CD4-positive, alpha-beta memory T cell (primary cell): ENCODE results near the gene CTSZ. TPM values are rescaled to one million over a fixed set of nuclear protein-coding genes. Genes with fewer than 3 reads are reported as not detected.
A peak's percentile ranks its signal among the peaks of the same experiment; 100 is the strongest.

Experiments
- CTCF ChIA-PET: fragments of 350-600 bp; sonication (Branson Sonifier 250); formaldehyde crosslinking; loops from one replicate; lab custom pipeline; 2021; ENCODE audit warnings: inconsistent platforms; ENCODE audit not compliant: partially characterized antibody; lab: Charles Lee
- POLR2A ChIA-PET: fragments of 350-600 bp; sonication (Branson Sonifier 250); formaldehyde crosslinking; loops from one replicate; lab custom pipeline; 2021; ENCODE audit not compliant: partially characterized antibody; lab: Charles Lee
- DNase-seq, 5 donors: peaks; one replicate each; pipeline versions ENCODE4 v3.0.0 to v3.0.0-alpha.2; 2020 to 2022; ENCODE audit warnings: mixed read lengths in 1 of 5
- H3K27ac ChIP-seq: one replicate; pipeline ENCODE4 v1.7.0; 2013; ENCODE audit warnings: low read depth, low read length
- H3K27me3 ChIP-seq: 2 replicates; pipeline ENCODE4 v1.7.0; 2013; ENCODE audit warnings: mild to moderate bottlenecking, low read length, moderate library complexity; ENCODE audit not compliant: insufficient read depth
- H3K36me3 ChIP-seq: 2 replicates; pipeline ENCODE4 v1.7.0; 2013; ENCODE audit warnings: mild to moderate bottlenecking, low read length, moderate library complexity; ENCODE audit not compliant: insufficient read depth
- H3K4me1 ChIP-seq: 2 replicates; pipeline ENCODE4 v1.7.0; 2013; ENCODE audit warnings: mild to moderate bottlenecking, low read length, moderate library complexity; ENCODE audit not compliant: insufficient read depth
- H3K4me3 ChIP-seq, 2 donors: one replicate each; pipeline ENCODE4 v1.7.0; 2013; ENCODE audit warnings: low read length in 2 of 2, mild to moderate bottlenecking in 1 of 2
- H3K9me3 ChIP-seq, 2 donors: one replicate each; pipeline ENCODE4 v1.7.0; 2013; ENCODE audit warnings: low read length in 2 of 2, control low read depth in 1 of 2; ENCODE audit not compliant: control insufficient read depth in 1 of 2
- H3K27ac Mint-ChIP-seq, 7 donors: one replicate each; pipeline ENCODE4 v1.8.0; 2020 to 2021; ENCODE audit warnings: mixed read lengths in 7 of 7, mild to moderate bottlenecking in 6 of 7, inconsistent platforms in 3 of 7, moderate library complexity in 3 of 7
- H3K27me3 Mint-ChIP-seq, 2 donors: one replicate each; pipeline ENCODE4 v1.8.0; 2020 to 2021; ENCODE audit warnings: mixed read lengths in 2 of 2
- H3K36me3 Mint-ChIP-seq, 2 donors: one replicate each; pipeline ENCODE4 v1.8.0; 2020 to 2021; ENCODE audit warnings: mixed read lengths in 2 of 2, inconsistent platforms in 1 of 2, mild to moderate bottlenecking in 1 of 2
- H3K4me1 Mint-ChIP-seq, 4 donors: one replicate each; pipeline ENCODE4 v1.8.0; 2020 to 2021; ENCODE audit warnings: mixed read lengths in 4 of 4, mild to moderate bottlenecking in 1 of 4
- H3K4me3 Mint-ChIP-seq, 8 donors: one replicate each; pipeline ENCODE4 v1.8.0; 2020 to 2021; ENCODE audit warnings: mixed read lengths in 8 of 8, mild to moderate bottlenecking in 7 of 8, moderate library complexity in 6 of 8, inconsistent platforms in 3 of 8
- H3K9me3 Mint-ChIP-seq, 8 donors: one replicate each; pipeline ENCODE4 v1.8.0; 2020 to 2021; ENCODE audit warnings: mixed read lengths in 8 of 8, mild to moderate bottlenecking in 5 of 8, inconsistent platforms in 3 of 8, moderate library complexity in 1 of 8
- intact Hi-C: fragments of 100-400 bp; cut with micrococcal nuclease; formaldehyde crosslinking; loops from one replicate; pipeline ENCODE4 v1.15.1; 2023
- polyA plus RNA-seq, 2 donors: library from polyadenylated mRNA; unstranded; fragments of 300-500 nt; fragmentation: Illumina TruSeq; gene quantifications; one replicate each; pipeline ENCODE4 v1.2.3, GENCODE V29; 2021
- total RNA-seq, 2 experiments: library from RNA; stranded (reverse); gene quantifications; one replicate each; pipeline ENCODE4 v1.2.3, GENCODE V29; 2021

The CTSZ gene
- total and polyA plus RNA-seq, 4 experiments from 2014 or later: 0.76 to 37.3 (median 19.1) TPM

DNA sequence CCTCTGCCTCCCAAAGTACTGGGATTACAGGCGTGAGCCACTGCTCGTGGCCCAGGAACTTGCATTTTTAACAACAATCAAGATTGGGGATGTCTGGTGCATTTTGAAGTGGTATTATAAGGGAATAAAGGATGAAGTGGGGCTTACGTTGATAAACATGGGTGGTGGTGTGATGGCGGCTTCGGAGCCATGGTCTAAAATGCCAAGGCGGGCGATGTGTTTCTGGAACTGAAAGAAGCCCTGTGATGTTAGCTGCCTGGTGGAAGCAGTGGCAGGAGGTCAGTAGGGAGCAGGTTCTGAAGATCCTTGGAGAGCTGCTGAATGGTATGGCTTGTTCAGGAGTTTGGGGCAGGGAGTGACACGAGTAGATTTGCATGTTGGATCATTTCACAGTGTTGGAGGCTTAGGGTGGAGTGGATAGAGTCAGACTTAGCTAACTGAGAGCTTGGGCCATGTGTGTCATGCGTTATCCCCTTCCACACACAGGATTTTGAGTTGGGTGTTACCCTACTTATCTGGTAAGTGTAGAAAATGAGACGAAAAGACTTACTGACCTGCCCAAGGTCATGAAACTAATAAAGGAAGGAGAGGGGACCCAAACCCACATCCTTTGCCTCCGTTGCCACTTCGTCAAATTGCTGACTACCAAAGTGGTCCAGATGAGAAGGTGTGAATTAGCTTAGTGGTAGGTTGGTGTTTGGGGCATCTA lies 24.5 kb downstream of the CTSZ start:
- no peaks in the 10 kb centered on the region for H3K27me3 ChIP-seq
- intact Hi-C loops: loop anchor here (5.0 kb wide), 1 partner anchor 330 kb away; the partner anchor contains the start of gene STX16
- POLR2A ChIA-PET: interaction anchor here (0.6 to 5.0 kb wide), 10 partner anchors 10 to 1585 kb away, joined by 3 to 39 read pairs (median 4); partner anchors contain the start of gene ATP5F1E
- Mint-ChIP-seq H3K4me3 (peak overlapping the region; percentile 91 to 97 (median 94)), H3K4me1 (peaks cover 35 to 46% (median 40%) of the 10 kb centered on the region in 4 donors), H3K27me3 (no peaks in the 10 kb centered on the region), H3K27ac (peak overlapping the region; percentile 72 to 95 (median 89)), H3K9me3 (no peaks in the 10 kb centered on the region), H3K36me3 (peaks cover 10 to 25% of the 10 kb centered on the region in 2 donors)
- H3K27ac ChIP-seq: peak overlapping the region; percentile 13
- peaks cover 41% of the 10 kb centered on the region for H3K4me1 ChIP-seq
- H3K9me3 ChIP-seq: no peaks in the 10 kb centered on the region
- H3K4me3 ChIP-seq: peak overlapping the region in 1 of 2 donors; percentile 3
- H3K36me3 ChIP-seq: peaks cover 20% of the 10 kb centered on the region
- DNase-seq: peak in 3 of 5 donors; percentile 6 to 30 (median 14)
- CTCF ChIA-PET: interaction anchor here (0.7 to 1.7 kb wide), 4 partner anchors 12 to 141 kb away, joined by 3 to 4 read pairs (median 3); partner anchors contain the start of gene ATP5F1E

DNA sequence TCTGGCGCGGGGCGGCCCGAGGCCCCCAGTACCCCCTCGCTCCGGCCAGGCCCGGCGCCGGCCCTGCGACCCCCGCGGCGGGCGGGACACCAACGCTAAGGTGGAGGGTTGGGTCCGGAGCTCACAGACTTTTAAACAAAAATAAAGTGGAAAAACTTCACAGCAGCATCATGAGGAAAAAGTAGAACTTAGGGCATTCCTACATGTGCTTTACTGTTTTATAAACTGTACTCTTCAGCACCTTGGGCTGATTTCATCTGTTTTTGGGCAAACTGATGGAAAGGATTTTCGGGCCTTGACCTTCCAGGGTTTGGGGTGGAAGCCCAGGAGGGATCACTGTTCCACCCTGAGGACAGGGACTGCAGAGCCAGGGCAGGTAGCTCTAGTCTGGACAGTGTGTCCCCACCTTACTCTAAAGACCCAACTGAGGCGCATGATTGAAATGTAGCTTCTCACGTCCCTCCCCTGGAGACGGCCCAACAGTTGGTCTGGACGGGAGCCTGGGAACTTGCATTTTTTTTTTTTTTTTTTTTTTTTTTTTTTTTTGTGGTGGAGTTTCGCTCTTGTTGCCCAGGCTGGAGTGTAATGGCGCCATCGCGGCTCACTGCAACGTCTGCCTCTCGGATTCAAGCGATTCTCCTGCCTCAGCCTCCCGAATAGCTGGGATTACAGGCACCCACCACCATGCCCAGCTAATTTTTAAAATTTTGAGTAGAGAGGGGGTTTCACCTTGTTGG lies 25.3 kb downstream of the CTSZ start:
- H3K4me1 ChIP-seq: peaks cover 41% of the 10 kb centered on the region
- H3K27me3 ChIP-seq: no peaks in the 10 kb centered on the region
- peaks cover 5 to 18% of the 10 kb centered on the region in 2 donors for H3K36me3 Mint-ChIP-seq
- peaks cover 12% of the 10 kb centered on the region for H3K36me3 ChIP-seq
- peak overlapping the region; percentile 72 to 97 (median 93) for H3K27ac Mint-ChIP-seq
- H3K4me1 Mint-ChIP-seq: peaks cover 31 to 41% (median 36%) of the 10 kb centered on the region in 4 donors
- peak overlapping the region; percentile 66 for H3K27ac ChIP-seq
- ChIA-PET CTCF (interaction anchor here (0.6 to 1.7 kb wide), 3 partner anchors 15 to 140 kb away, joined by 3 to 5 read pairs (median 3); no protein-coding TSS in a partner anchor), POLR2A (interaction anchor here (0.6 to 5.0 kb wide), 12 partner anchors 11 to 1584 kb away, joined by 3 to 39 read pairs (median 3); partner anchors contain the start of gene ATP5F1E)
- intact Hi-C loops: loop anchor here (1.0 to 5.0 kb wide), 5 partner anchors 25 to 329 kb away; partner anchors contain the start of genes ATP5F1E, CTSZ and STX16
- peaks cover 0 to 5% (median 1%) of the 10 kb centered on the region in 8 donors for H3K9me3 Mint-ChIP-seq
- no peaks in the 10 kb centered on the region for H3K27me3 Mint-ChIP-seq
- H3K4me3 Mint-ChIP-seq: peak overlapping the region; percentile 91 to 97 (median 94)
- peak in 3 of 5 donors; percentile 19 to 26 (median 21) for DNase-seq
- H3K9me3 ChIP-seq: no peaks in the 10 kb centered on the region
- H3K4me3 ChIP-seq: peak overlapping the region; percentile 82 to 95

DNA sequence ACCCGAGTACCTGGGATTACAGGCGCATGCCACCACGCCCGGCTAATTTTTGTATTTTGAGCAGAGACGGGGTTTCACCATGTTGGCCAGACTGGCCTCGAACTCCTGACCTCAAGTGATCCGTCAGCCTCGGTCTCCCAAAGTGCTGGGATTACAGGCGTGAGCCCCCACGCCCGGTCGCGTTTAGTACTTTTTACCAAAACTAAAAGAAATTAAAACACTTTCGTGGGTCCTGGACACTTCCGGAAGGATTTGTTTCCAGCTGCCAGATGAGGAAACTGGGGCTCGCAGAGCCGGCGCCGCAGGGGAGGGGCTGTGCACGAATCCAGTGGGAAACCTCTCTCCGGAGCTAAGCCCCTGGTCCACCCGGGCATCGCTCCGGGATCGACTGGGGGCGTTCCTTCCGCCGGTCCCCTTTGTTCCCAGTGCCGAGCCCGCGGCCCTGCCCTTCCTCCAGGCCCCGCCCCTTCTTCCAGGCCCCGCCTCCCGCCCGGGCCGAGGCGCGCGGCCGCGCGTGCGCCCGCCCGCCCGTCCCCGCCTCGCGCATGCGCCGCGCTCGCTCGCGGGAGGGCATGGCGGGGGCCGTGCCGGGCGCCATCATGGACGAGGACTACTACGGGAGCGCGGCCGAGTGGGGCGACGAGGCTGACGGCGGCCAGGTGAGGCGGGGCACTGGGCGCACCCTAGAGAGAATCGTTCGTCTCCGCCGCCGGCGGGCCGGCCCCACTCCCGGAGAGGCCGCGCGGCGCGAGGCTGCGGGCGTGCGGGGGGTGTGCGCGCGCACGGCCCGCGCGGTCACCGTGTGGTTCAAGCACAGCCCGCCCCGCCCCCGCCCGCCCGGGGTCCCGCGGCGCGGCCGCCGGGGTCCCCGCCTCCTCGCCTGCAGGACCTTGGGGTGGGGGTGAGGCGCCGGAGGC lies 26.1 kb downstream of the CTSZ start, which contains the start of gene NELFCD:
Gene NELFCD, plus strand, starts transcription at position 546 of the 917 bp plus-strand sequence. Its CDS starts 54 bp downstream, at position 600.
- Mint-ChIP-seq H3K4me3 (peak within 1 kb of the TSS; percentile 91 to 97 (median 94)), H3K27me3 (no peaks in the 10 kb centered on the region), H3K27ac (peak within 1 kb of the TSS; percentile 72 to 97 (median 93)), H3K9me3 (peaks cover 0 to 12% (median 7%) of the 10 kb centered on the region in 8 donors), H3K4me1 (peaks cover 29 to 39% (median 33%) of the 10 kb centered on the region in 4 donors), H3K36me3 (peaks cover 0 to 13% of the 10 kb centered on the region in 2 donors)
- Histone ChIP-seq H3K27me3 (no peaks in the 10 kb centered on the region), H3K4me1 (peaks cover 41% of the 10 kb centered on the region), H3K27ac (peak within 1 kb of the TSS; percentile 66), H3K4me3 (peak within 1 kb of the TSS; percentile 82 to 95), H3K9me3 (peaks cover 0 to 4% of the 10 kb centered on the region in 2 donors), H3K36me3 (peaks cover 4% of the 10 kb centered on the region)
- intact Hi-C loops: loop anchor here (1.0 to 5.0 kb wide), 5 partner anchors 26 to 329 kb away; partner anchors contain the start of genes ATP5F1E, CTSZ and STX16
- ChIA-PET POLR2A (interaction anchor here (0.7 to 5.0 kb wide), 10 partner anchors 10 to 1583 kb away, joined by 3 to 39 read pairs (median 4); partner anchors contain the start of gene ATP5F1E), CTCF (interaction anchor here (0.6 to 1.7 kb wide), 3 partner anchors 16 to 140 kb away, joined by 3 to 4 read pairs (median 3); no protein-coding TSS in a partner anchor)
- DNase-seq: peak; percentile 84 to 90 (median 88)

DNA sequence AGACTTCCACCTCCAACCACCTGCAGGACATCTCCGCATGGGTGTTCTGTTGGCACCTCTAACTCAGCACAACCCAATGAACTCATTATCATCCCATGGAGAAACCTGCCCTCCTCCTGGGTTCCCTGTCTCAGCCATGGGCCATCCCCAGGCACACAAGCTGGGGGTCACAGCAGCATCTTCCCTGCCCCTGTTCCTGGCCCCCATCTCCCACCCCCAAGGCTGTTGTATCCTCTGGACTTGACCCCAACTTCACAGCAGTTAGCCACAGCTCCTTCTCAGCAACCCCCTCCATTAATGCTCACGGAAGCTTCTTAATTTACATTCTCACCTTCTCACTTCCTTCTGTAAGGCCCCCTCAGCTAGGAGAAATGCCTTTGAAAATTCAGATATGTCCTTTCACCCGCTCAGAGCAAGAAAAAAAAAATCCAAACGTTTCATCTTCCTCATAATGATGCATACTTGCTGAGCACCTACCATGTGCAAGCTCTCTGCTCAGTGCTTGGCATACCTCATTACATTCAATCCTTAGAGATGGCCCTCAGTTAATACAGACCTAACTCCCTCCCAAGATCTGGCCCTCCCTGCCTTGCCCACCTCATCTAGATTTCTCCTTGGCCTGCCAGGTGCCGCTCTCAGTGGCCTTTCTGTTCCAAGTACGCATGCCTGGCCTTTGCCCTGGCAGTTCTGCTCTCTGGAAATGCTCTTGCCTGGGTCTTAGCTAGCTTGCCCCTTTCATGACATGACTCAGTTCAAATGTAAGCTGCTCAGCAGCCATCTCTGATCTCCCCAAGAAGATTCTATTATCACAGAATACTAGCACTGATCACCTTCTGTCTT lies 28.5 kb downstream of the CTSZ start:
- H3K4me3 ChIP-seq: no peak overlapping the region
- Mint-ChIP-seq H3K9me3 (peaks cover 0 to 24% (median 17%) of the 10 kb centered on the region in 8 donors), H3K4me1 (peaks cover 10 to 20% (median 15%) of the 10 kb centered on the region in 4 donors), H3K27ac (peak overlapping the region in 1 of 7 donors; percentile 42), H3K36me3 (peaks cover 0 to 9% of the 10 kb centered on the region in 2 donors), H3K27me3 (peaks cover 0 to 1% of the 10 kb centered on the region in 2 donors), H3K4me3 (peak overlapping the region in 5 of 8 donors; percentile 2 to 76 (median 14))
- intact Hi-C loops: no loop called here
- ChIA-PET POLR2A (interaction anchor here (1.0 kb wide), 1 partner anchor 80 kb away, joined by 3 read pairs; no protein-coding TSS in a partner anchor), CTCF (interaction anchor here (0.7 to 1.7 kb wide), 2 partner anchors 9 to 108 kb away, joined by 3 to 9 read pairs; no protein-coding TSS in a partner anchor)
- DNase-seq: no peak
- no peaks in the 10 kb centered on the region for H3K27me3 ChIP-seq
- no peak overlapping the region for H3K27ac ChIP-seq
- H3K36me3 ChIP-seq: no peaks in the 10 kb centered on the region
- peaks cover 0 to 5% of the 10 kb centered on the region in 2 donors for H3K9me3 ChIP-seq
- H3K4me1 ChIP-seq: peaks cover 22% of the 10 kb centered on the region

DNA sequence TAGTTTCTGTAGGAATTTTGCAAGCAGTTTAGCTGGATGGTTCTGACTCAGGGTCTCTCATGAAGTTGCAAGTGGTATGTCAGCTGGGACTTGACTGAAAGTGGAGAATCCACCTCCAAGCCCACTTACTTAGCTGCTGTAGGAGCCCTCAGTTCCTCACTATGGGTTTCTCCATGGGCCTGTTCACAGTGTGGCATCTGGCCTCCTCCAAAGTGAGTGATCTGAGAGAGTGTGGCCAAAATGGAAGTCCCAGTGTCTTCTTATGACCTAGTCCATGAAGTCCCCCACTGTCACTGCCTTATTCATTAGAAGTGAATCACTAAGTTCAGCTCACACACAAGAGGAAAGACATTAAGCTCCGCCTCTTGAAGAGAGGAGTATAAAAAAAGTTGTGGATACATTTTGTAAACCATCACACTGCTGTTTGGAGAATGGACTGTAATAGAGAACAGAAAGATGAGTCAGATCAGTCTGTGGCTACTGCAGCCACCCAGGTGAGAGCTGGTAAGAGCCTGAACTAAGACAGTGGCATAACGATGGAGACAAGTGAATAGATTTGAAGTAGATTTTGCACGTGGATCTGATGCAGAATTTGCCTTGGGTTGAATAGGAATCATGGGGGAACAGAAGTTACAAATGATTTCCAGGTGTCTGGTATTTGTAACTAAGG lies 30.9 kb downstream of the CTSZ start:
- intact Hi-C loops: no loop called here

More for the DNA sequence above, 30.9 kb downstream of the CTSZ start:
- Mint-ChIP-seq H3K9me3 (peaks cover 0 to 24% (median 18%) of the 10 kb centered on the region in 8 donors), H3K4me1 (peaks cover 0 to 1% (median 0%) of the 10 kb centered on the region in 4 donors), H3K4me3 (peak overlapping the region in 1 of 8 donors; percentile 0), H3K27ac (no peak overlapping the region), H3K27me3 (peaks cover 1 to 3% of the 10 kb centered on the region in 2 donors), H3K36me3 (peaks cover 0 to 3% of the 10 kb centered on the region in 2 donors)
- peaks cover 4% of the 10 kb centered on the region for H3K4me1 ChIP-seq
- H3K36me3 ChIP-seq: no peaks in the 10 kb centered on the region
- H3K4me3 ChIP-seq: no peak overlapping the region
- H3K9me3 ChIP-seq: peaks cover 0 to 5% of the 10 kb centered on the region in 2 donors
- no peaks in the 10 kb centered on the region for H3K27me3 ChIP-seq
- ChIA-PET POLR2A (no interaction called here), CTCF (interaction anchor here (0.7 to 1.0 kb wide), 2 partner anchors 64 to 90 kb away, joined by 3 read pairs; no protein-coding TSS in a partner anchor)
- no peak overlapping the region for H3K27ac ChIP-seq
- DNase-seq: no peak
